Thymus (tissue), 11 donors: ENCODE results near the gene PDGFD. TPM values are rescaled to one million over a fixed set of nuclear protein-coding genes. Genes with fewer than 3 reads are reported as not detected.

Source experiments
- DNase-seq, 9 donors: peaks; one replicate each; pipeline ENCODE4 v3.0.0-alpha.2; 2013; ENCODE audit warnings: low spot score in 9 of 9, low read depth in 6 of 9, missing footprints in 1 of 9
- H3K27ac ChIP-seq, 2 donors: one replicate each; pipeline ENCODE4 v1.5.1; 2013; ENCODE audit warnings: control low read depth in 1 of 2, low read depth in 1 of 2, low read length in 1 of 2, mild to moderate bottlenecking in 1 of 2, moderate library complexity in 1 of 2
- H3K27me3 ChIP-seq, 2 donors: one replicate each; pipeline ENCODE4 v1.5.1; 2013; ENCODE audit warnings: low read length in 1 of 2; ENCODE audit not compliant: control insufficient read depth in 2 of 2, insufficient read depth in 1 of 2
- H3K36me3 ChIP-seq, 2 donors: one replicate each; pipeline ENCODE4 v1.5.1; 2013; ENCODE audit warnings: low read length in 1 of 2, mild to moderate bottlenecking in 1 of 2, moderate library complexity in 1 of 2; ENCODE audit not compliant: control insufficient read depth in 2 of 2, insufficient read depth in 2 of 2
- H3K4me1 ChIP-seq, 2 donors: one replicate each; pipeline ENCODE4 v1.5.1; 2013; ENCODE audit warnings: low read length in 2 of 2; ENCODE audit not compliant: control insufficient read depth in 2 of 2, insufficient read depth in 2 of 2
- H3K4me3 ChIP-seq, 2 donors: one replicate each; pipeline ENCODE4 v1.5.1; 2013; ENCODE audit warnings: low read length in 2 of 2, control low read depth in 1 of 2, mild to moderate bottlenecking in 1 of 2
- H3K9me3 ChIP-seq, 2 donors: one replicate each; pipeline ENCODE4 v1.5.1; 2013; ENCODE audit warnings: low read length in 1 of 2, mild to moderate bottlenecking in 1 of 2; ENCODE audit not compliant: control insufficient read depth in 2 of 2, insufficient read depth in 1 of 2
- WGBS: extraction: QIAGEN DNeasy Blood & Tissue Kit; methylation state at CpG from one replicate; pipeline ENCODE4 v1.1.7; 2013; 5-methylcytosine and 5-hydroxymethylcytosine counted together
- polyA plus RNA-seq: library from polyadenylated mRNA; stranded (reverse); fragments of 200-250 nt; gene quantifications from one replicate; pipeline ENCODE4 v1.2.3, GENCODE V29; 2013
- total RNA-seq: library from RNA; stranded (reverse); fragments of 120-200 nt; gene quantifications from one replicate; pipeline ENCODE4 v1.2.4, GENCODE V29; 2013
- donor health status: healthy.

Gene PDGFD
- total and polyA plus RNA-seq, 2 donors: 1.3 to 5.2 TPM

GRCh38 chr11:104113541-104113940 is 50.4 kb downstream of the PDGFD start:
- no peaks in the 10 kb centered on the region for H3K4me1 ChIP-seq
- no peak overlapping the region for H3K4me3 ChIP-seq
- WGBS: 92% methylated on average over 2 of the region's 2 CpGs
- no peaks in the 10 kb centered on the region for H3K27me3 ChIP-seq
- no peak for DNase-seq
- H3K9me3 ChIP-seq: no peaks in the 10 kb centered on the region
- H3K36me3 ChIP-seq: no peaks in the 10 kb centered on the region
- H3K27ac ChIP-seq: no peak overlapping the region

GRCh38 chr11:104106136-104106754 is 57.7 kb downstream of the PDGFD start:
- Histone ChIP-seq H3K27ac (no peak overlapping the region), H3K4me3 (no peak overlapping the region), H3K27me3 (no peaks in the 10 kb centered on the region), H3K9me3 (no peaks in the 10 kb centered on the region), H3K4me1 (no peaks in the 10 kb centered on the region), H3K36me3 (no peaks in the 10 kb centered on the region)
- no peak for DNase-seq
- 96% methylated on average over 5 of the region's 5 CpGs for WGBS

GRCh38 chr11:104105155-104105554 is 58.8 kb downstream of the PDGFD start:
- no peaks in the 10 kb centered on the region for H3K4me1 ChIP-seq
- no peak for DNase-seq
- 96% methylated on average over 1 of the region's 1 CpG for WGBS
- no peak overlapping the region for H3K4me3 ChIP-seq
- H3K36me3 ChIP-seq: no peaks in the 10 kb centered on the region
- H3K27ac ChIP-seq: no peak overlapping the region
- H3K9me3 ChIP-seq: no peaks in the 10 kb centered on the region
- no peaks in the 10 kb centered on the region for H3K27me3 ChIP-seq

GRCh38 chr11:104104664-104105063 is 59.3 kb downstream of the PDGFD start:
- Histone ChIP-seq H3K9me3 (no peaks in the 10 kb centered on the region), H3K27ac (no peak overlapping the region), H3K4me3 (no peak overlapping the region), H3K27me3 (no peaks in the 10 kb centered on the region), H3K36me3 (no peaks in the 10 kb centered on the region), H3K4me1 (no peaks in the 10 kb centered on the region)
- no peak for DNase-seq
- 93% methylated on average over 3 of the region's 3 CpGs for WGBS

GRCh38 chr11:104104201-104104600 is 59.7 kb downstream of the PDGFD start:
- no peak overlapping the region for H3K27ac ChIP-seq
- no peaks in the 10 kb centered on the region for H3K9me3 ChIP-seq
- no peaks in the 10 kb centered on the region for H3K4me1 ChIP-seq
- H3K27me3 ChIP-seq: no peaks in the 10 kb centered on the region
- WGBS: 95% methylated on average over 2 of the region's 2 CpGs
- DNase-seq: no peak
- no peaks in the 10 kb centered on the region for H3K36me3 ChIP-seq
- no peak overlapping the region for H3K4me3 ChIP-seq

- Histone ChIP-seq H3K27me3 (no peaks in the 10 kb centered on the region), H3K9me3 (no peaks in the 10 kb centered on the region), H3K4me3 (no peak overlapping the region), H3K4me1 (no peaks in the 10 kb centered on the region), H3K36me3 (no peaks in the 10 kb centered on the region), H3K27ac (no peak overlapping the region)
- DNase-seq: no peak
- WGBS: 63% methylated on average over 3 of the region's 3 CpGs
These were observed 65.4 kb downstream of the PDGFD start for GRCh38 chr11:104098555-104098954.

- H3K4me3 ChIP-seq: no peak overlapping the region
- DNase-seq: no peak
- H3K27me3 ChIP-seq: no peaks in the 10 kb centered on the region
- no peaks in the 10 kb centered on the region for H3K9me3 ChIP-seq
- WGBS: 96% methylated on average over 1 of the region's 1 CpG
- no peaks in the 10 kb centered on the region for H3K36me3 ChIP-seq
- no peaks in the 10 kb centered on the region for H3K4me1 ChIP-seq
- H3K27ac ChIP-seq: no peak overlapping the region
These were observed 65.8 kb downstream of the PDGFD start for GRCh38 chr11:104098132-104098531.

GRCh38 chr11:104096900-104097299 is 67.0 kb downstream of the PDGFD start:
- Histone ChIP-seq H3K36me3 (no peaks in the 10 kb centered on the region), H3K27me3 (no peaks in the 10 kb centered on the region), H3K27ac (no peak overlapping the region), H3K9me3 (no peaks in the 10 kb centered on the region), H3K4me1 (no peaks in the 10 kb centered on the region), H3K4me3 (no peak overlapping the region)
- WGBS: 95% methylated on average over 4 of the region's 4 CpGs
- DNase-seq: no peak

- Histone ChIP-seq H3K9me3 (no peaks in the 10 kb centered on the region), H3K27ac (no peak overlapping the region), H3K4me1 (no peaks in the 10 kb centered on the region), H3K27me3 (no peaks in the 10 kb centered on the region), H3K36me3 (no peaks in the 10 kb centered on the region), H3K4me3 (no peak overlapping the region)
- no peak for DNase-seq
These were observed 68.2 kb downstream of the PDGFD start for GRCh38 chr11:104095791-104096190.

GRCh38 chr11:104094576-104094975 is 69.4 kb downstream of the PDGFD start:
- Histone ChIP-seq H3K4me1 (no peaks in the 10 kb centered on the region), H3K27me3 (no peaks in the 10 kb centered on the region), H3K9me3 (no peaks in the 10 kb centered on the region), H3K4me3 (no peak overlapping the region), H3K36me3 (no peaks in the 10 kb centered on the region), H3K27ac (no peak overlapping the region)
- DNase-seq: no peak
- WGBS: 92% methylated on average over 3 of the region's 3 CpGs
